Measurements from ENCODE around the gene MTX3.

- no peak for TF ChIP-seq POLR2A (IDR thresholded peaks at IDR 0.05; ENCODE audit: low read depth, low read length)
- TF ChIP-seq, protein P1, sequence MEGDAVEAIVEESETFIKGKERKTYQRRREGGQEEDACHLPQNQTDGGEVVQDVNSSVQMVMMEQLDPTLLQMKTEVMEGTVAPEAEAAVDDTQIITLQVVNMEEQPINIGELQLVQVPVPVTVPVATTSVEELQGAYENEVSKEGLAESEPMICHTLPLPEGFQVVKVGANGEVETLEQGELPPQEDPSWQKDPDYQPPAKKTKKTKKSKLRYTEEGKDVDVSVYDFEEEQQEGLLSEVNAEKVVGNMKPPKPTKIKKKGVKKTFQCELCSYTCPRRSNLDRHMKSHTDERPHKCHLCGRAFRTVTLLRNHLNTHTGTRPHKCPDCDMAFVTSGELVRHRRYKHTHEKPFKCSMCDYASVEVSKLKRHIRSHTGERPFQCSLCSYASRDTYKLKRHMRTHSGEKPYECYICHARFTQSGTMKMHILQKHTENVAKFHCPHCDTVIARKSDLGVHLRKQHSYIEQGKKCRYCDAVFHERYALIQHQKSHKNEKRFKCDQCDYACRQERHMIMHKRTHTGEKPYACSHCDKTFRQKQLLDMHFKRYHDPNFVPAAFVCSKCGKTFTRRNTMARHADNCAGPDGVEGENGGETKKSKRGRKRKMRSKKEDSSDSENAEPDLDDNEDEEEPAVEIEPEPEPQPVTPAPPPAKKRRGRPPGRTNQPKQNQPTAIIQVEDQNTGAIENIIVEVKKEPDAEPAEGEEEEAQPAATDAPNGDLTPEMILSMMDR (IDR thresholded peaks at IDR 0.05; ENCODE audit: extremely low read depth in 1 of 2, insufficient read depth in 1 of 2, low read depth in 1 of 2, low read length in 2 of 2): no peak
- TF ChIP-seq, protein P2, sequence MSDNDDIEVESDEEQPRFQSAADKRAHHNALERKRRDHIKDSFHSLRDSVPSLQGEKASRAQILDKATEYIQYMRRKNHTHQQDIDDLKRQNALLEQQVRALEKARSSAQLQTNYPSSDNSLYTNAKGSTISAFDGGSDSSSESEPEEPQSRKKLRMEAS (IDR thresholded peaks at IDR 0.05; ENCODE audit: insufficient read depth, insufficient read length): no peak
Measured at GRCh38 chr5:79973996-79974395, 17.1 kb downstream of the MTX3 start.
